DND-41 (cell line): ENCODE results near the gene CHEK1.

Source experiments
- ATAC-seq: fragments of 200-7000 bp; cut with Tn5 transposase; 3 replicates; pipeline ENCODE4 v1.9.1; 2021; ENCODE audit warnings: low read depth; ENCODE audit not compliant: insufficient read depth
- DNase-seq: peaks from one replicate; pipeline ENCODE4 v3.0.0-alpha.2; 2020
- H2AFZ ChIP-seq: 2 replicates; pipeline ENCODE4 v1.6.0; 2012; ENCODE audit warnings: low read depth, low read length
- H3K27ac ChIP-seq: 2 replicates; pipeline ENCODE4 v1.5.1; 2012; ENCODE audit warnings: low read length, inconsistent platforms
- H3K27me3 ChIP-seq: fragments of 200-600 bp; sonication (generic); 2 replicates; pipeline ENCODE4 v1.6.0; 2012; ENCODE audit warnings: low read length, mild to moderate bottlenecking, inconsistent platforms; ENCODE audit not compliant: insufficient read depth, poor library complexity
- H3K36me3 ChIP-seq: 2 replicates; pipeline ENCODE4 v1.5.1; 2012; ENCODE audit warnings: low read length, inconsistent platforms; ENCODE audit not compliant: insufficient read depth
- H3K4me1 ChIP-seq: 2 replicates; pipeline ENCODE4 v1.5.1; 2012; ENCODE audit warnings: mild to moderate bottlenecking, low read length; ENCODE audit not compliant: insufficient read depth
- H3K4me2 ChIP-seq: 2 replicates; pipeline ENCODE4 v1.6.0; 2012; ENCODE audit warnings: mild to moderate bottlenecking, moderate library complexity, low read length, inconsistent platforms; ENCODE audit not compliant: insufficient read depth
- H3K4me3 ChIP-seq, 2 experiments: fragments of 200-600 bp in 1 of 2; shearing (Covaris generic) in 1 of 2; 2 replicates each; pipeline ENCODE4 v1.5.1; 2012 to 2016; ENCODE audit warnings: inconsistent platforms in 2 of 2, low read length in 2 of 2, mild to moderate bottlenecking in 2 of 2, low read depth in 1 of 2, moderate library complexity in 1 of 2
- H3K79me2 ChIP-seq: 2 replicates; pipeline ENCODE4 v1.6.0; 2012; ENCODE audit warnings: low read length, inconsistent platforms; ENCODE audit not compliant: insufficient read depth
- H3K9ac ChIP-seq: 2 replicates; pipeline ENCODE4 v1.6.0; 2012; ENCODE audit warnings: low read depth, mild to moderate bottlenecking, inconsistent platforms, low read length, moderate library complexity
- H3K9me3 ChIP-seq: 2 replicates; pipeline ENCODE4 v1.5.1; 2012; ENCODE audit warnings: low read length, moderate library complexity, mild to moderate bottlenecking, inconsistent platforms; ENCODE audit not compliant: insufficient read depth, severe bottlenecking
- H4K20me1 ChIP-seq: 2 replicates; pipeline ENCODE4 v1.6.0; 2012; ENCODE audit warnings: low read length; ENCODE audit not compliant: insufficient read depth
- EZH2 ChIP-seq: IDR thresholded peaks from 3 replicates; pipeline ENCODE4 v1.6.1; 2012; ENCODE audit warnings: borderline replicate concordance, low read depth, mild to moderate bottlenecking, moderate library complexity, low read length, inconsistent platforms; ENCODE audit not compliant: severe bottlenecking
- TF ChIP-seq, protein P1 (sequence below): IDR thresholded peaks from 2 replicates; pipeline ENCODE4 v1.5.1; 2012; ENCODE audit warnings: borderline replicate concordance, low read length, moderate library complexity, mild to moderate bottlenecking; ENCODE audit not compliant: poor library complexity, severe bottlenecking; ENCODE audit errors: extremely low read depth

Gene CHEK1

GRCh38 chr11:125603207-125603606, 21.8 kb upstream of the CHEK1 start:
- no peaks in the 10 kb centered on the region for H3K9me3 ChIP-seq
- H4K20me1 ChIP-seq = peaks cover 9% of the 10 kb centered on the region; the same call in 1 of the 2 replicates
- H3K36me3 ChIP-seq = peaks cover 92% of the 10 kb centered on the region
- no peak overlapping the region for H3K4me2 ChIP-seq
- no peak overlapping the region for H3K4me3 ChIP-seq
- no peaks in the 10 kb centered on the region for H3K27me3 ChIP-seq
- no peaks in the 10 kb centered on the region for H3K4me1 ChIP-seq
- no peak for TF ChIP-seq EZH2
- TF ChIP-seq, protein P1, sequence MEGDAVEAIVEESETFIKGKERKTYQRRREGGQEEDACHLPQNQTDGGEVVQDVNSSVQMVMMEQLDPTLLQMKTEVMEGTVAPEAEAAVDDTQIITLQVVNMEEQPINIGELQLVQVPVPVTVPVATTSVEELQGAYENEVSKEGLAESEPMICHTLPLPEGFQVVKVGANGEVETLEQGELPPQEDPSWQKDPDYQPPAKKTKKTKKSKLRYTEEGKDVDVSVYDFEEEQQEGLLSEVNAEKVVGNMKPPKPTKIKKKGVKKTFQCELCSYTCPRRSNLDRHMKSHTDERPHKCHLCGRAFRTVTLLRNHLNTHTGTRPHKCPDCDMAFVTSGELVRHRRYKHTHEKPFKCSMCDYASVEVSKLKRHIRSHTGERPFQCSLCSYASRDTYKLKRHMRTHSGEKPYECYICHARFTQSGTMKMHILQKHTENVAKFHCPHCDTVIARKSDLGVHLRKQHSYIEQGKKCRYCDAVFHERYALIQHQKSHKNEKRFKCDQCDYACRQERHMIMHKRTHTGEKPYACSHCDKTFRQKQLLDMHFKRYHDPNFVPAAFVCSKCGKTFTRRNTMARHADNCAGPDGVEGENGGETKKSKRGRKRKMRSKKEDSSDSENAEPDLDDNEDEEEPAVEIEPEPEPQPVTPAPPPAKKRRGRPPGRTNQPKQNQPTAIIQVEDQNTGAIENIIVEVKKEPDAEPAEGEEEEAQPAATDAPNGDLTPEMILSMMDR = no peak
- ATAC-seq (no peak), DNase-seq (no peak)
- no peak overlapping the region for H3K9ac ChIP-seq
- H3K27ac ChIP-seq = no peak overlapping the region
- H2AFZ ChIP-seq = no peak overlapping the region
- H3K79me2 ChIP-seq = peaks cover 23% of the 10 kb centered on the region

- no peak for TF ChIP-seq EZH2
- TF ChIP-seq, protein P1 = no peak
- ATAC-seq = no peak
- no peaks in the 10 kb centered on the region; the same call in 1 of the 2 replicates for H4K20me1 ChIP-seq
- H3K36me3 ChIP-seq = peaks cover 99% of the 10 kb centered on the region
- H3K9ac ChIP-seq = no peak overlapping the region
- no peaks in the 10 kb centered on the region for H3K4me1 ChIP-seq
- no peak overlapping the region for H3K4me2 ChIP-seq
- H3K4me3 ChIP-seq = no peak overlapping the region
- H3K79me2 ChIP-seq = peaks cover 9% of the 10 kb centered on the region; the same call in 1 of the 2 replicates
- no peak overlapping the region for H3K27ac ChIP-seq
- H2AFZ ChIP-seq = no peak overlapping the region
- no peaks in the 10 kb centered on the region for H3K9me3 ChIP-seq
- no peaks in the 10 kb centered on the region for H3K27me3 ChIP-seq
- no peak for DNase-seq
Observed at GRCh38 chr11:125605417-125605816, 19.5 kb upstream of the CHEK1 start.

DNA sequence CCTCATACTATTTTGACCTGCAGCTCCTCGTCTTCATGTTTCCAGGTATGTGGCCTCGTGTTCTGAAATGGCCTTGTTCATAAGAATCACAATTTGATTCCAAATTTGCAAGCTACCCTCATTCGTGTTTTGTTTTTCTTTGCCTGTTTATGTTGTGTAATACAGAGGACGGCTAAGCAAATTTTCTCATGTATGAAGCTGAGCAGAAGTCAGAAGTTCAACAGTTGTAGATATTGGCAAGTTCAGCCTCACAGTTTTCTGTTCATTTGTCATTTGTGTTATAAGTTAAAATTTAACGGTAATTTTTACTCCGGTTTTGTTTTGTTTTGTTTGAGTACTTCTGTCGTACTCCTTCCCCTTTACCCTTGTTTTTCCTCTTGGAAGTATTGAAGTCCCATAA, 15.4 kb upstream of the CHEK1 start:
- Histone ChIP-seq H3K27ac (no peak overlapping the region), H3K4me2 (no peak overlapping the region), H3K4me1 (no peaks in the 10 kb centered on the region), H3K79me2 (no peaks in the 10 kb centered on the region), H3K36me3 (peaks cover 98% of the 10 kb centered on the region), H3K4me3 (no peak overlapping the region), H3K9me3 (no peaks in the 10 kb centered on the region), H4K20me1 (no peaks in the 10 kb centered on the region), H3K9ac (no peak overlapping the region), H2AFZ (no peak overlapping the region), H3K27me3 (no peaks in the 10 kb centered on the region)
- ATAC-seq = no peak
- DNase-seq = no peak
- TF ChIP-seq EZH2 = no peak
- TF ChIP-seq, protein P1 = no peak

GRCh38 chr11:125618383-125618782, 6.6 kb upstream of the CHEK1 start:
- DNase-seq = no peak
- no peak overlapping the region for H3K9ac ChIP-seq
- no peak for ATAC-seq
- no peak overlapping the region for H3K4me3 ChIP-seq
- TF ChIP-seq, protein P1 = no peak
- no peak for TF ChIP-seq EZH2
- H3K79me2 ChIP-seq = no peaks in the 10 kb centered on the region
- H3K9me3 ChIP-seq = no peaks in the 10 kb centered on the region
- H3K27me3 ChIP-seq = no peaks in the 10 kb centered on the region
- H3K36me3 ChIP-seq = peaks cover 88% of the 10 kb centered on the region
- H3K4me2 ChIP-seq = no peak overlapping the region
- no peaks in the 10 kb centered on the region for H4K20me1 ChIP-seq
- no peak overlapping the region for H2AFZ ChIP-seq
- no peak overlapping the region for H3K27ac ChIP-seq
- no peaks in the 10 kb centered on the region for H3K4me1 ChIP-seq
